Stimulated activated CD8-positive, alpha-beta memory T cell treated with anti-CD3 and anti-CD28 coated beads, Interleukin-15, amount 100 ng/mL, for 4 hours (primary cell): Measurements from ENCODE around the gene GPR101.
"Not testable (repeated sequence)": the region's sequence is repeated elsewhere in the genome, so short reads cannot be mapped to it uniquely, and the experiment has no call there.

Experiments
- DNase-seq, 2 donors: peaks; one replicate each; pipeline ENCODE4 v3.0.0-alpha.2; 2020; ENCODE audit warnings: low read depth in 2 of 2

GPR101 gene

GRCh38 chrX:137025930-137026329 lies 7.9 kb downstream of the GPR101 start:
- DNase-seq = no peak

GRCh38 chrX:137000236-137000635 lies 33.6 kb downstream of the GPR101 start:
- DNase-seq = not testable (repeated sequence)

GRCh38 chrX:136999024-136999423 lies 34.8 kb downstream of the GPR101 start:
- DNase-seq = no peak
